PFSK-1 (cell line): Measurements from ENCODE around the gene NPAS2.

Experiments used
- POLR2AphosphoS5 ChIP-seq: IDR thresholded peaks from 2 replicates; pipeline ENCODE4 v1.6.1; 2012; ENCODE audit warnings: low read depth, mild to moderate bottlenecking, control low read depth, low read length, moderate library complexity
- REST ChIP-seq, 2 experiments: IDR thresholded peaks; 2 replicates each; pipeline versions ENCODE4 v1.6.1 to v1.8.0; 2011 to 2012; ENCODE audit warnings: low read depth in 2 of 2, low read length in 2 of 2, control low read depth in 1 of 2, inconsistent platforms in 1 of 2, mild to moderate bottlenecking in 1 of 2, moderate library complexity in 1 of 2; ENCODE audit not compliant: insufficient read depth in 1 of 2

DNA sequence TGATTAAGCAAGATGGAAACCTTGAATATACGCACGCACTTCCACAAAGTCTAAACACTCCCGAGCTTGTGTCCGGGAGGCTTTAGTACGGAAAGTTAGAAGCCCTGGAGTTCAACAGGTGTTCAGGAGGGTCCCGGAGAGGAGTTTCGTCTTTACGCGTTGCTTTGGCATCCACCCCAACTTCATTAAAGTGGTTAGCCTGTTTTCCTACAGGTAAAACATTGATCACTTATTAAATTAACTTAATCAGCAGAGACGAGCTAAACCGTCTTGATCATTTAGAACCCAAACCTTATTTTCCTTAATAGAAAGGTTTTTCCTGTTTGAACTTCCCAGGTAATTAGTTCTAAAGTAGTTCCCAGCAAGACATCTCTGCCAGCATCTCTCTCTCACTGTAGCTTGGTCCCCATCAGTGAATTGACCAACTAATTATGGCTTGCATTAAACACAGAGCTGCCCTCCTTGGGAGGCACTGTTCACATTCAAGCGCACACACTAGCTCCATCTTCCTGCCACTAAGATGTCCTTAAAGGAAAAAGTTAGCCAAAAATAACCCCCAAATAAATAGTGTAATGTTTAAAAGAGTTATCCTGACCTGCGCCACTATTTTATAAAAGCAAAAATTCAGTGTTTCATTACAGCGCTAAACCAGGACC is 1.4 kb downstream of the NPAS2 start:
- TF ChIP-seq REST (IDR thresholded peaks at IDR 0.05; ENCODE audit: insufficient read depth in 1 of 2, low read depth in 2 of 2, low read length in 2 of 2) (no peak), POLR2AphosphoS5 (no peak)
